ENCODE data around the gene C3. TPM values are rescaled to one million over a fixed set of nuclear protein-coding genes. Genes with fewer than 3 reads are reported as not detected.

The C3 gene
- total and polyA plus RNA-seq, 2 of the 13 experiments (the other 11 are each of a cell fraction or from before 2014, with no cell fraction given) = 1,455 to 6,272 TPM

GRCh38 chr19:6707658-6708018 is 12.8 kb downstream of the C3 start:
- Histone ChIP-seq H3K4me3 (replicated peaks in 1 of 3; ENCODE audit: insufficient read depth in 1 of 3, low read depth in 2 of 3, low read length in 3 of 3) (no peak overlapping the region), H3K36me3 (replicated peaks in 1 of 2; ENCODE audit: control insufficient read depth in 1 of 2, insufficient read depth in 2 of 2, low read length in 2 of 2) (peaks cover 29 to 89% of the 10 kb centered on the region in 2 experiments), H3K27ac (ENCODE audit: extremely low read length, insufficient read depth, low read length) (no peak overlapping the region), H3K79me2 (ENCODE audit: insufficient read depth, low read length) (no peaks in the 10 kb centered on the region), H3K9me3 (ENCODE audit: low read length) (no peaks in the 10 kb centered on the region), H3K4me2 (ENCODE audit: low read depth, low read length) (no peak overlapping the region), H4K20me1 (ENCODE audit: insufficient read depth, low read length) (peaks cover 67% of the 10 kb centered on the region), H3K4me1 (ENCODE audit: insufficient read depth, low read length) (0 out of 2 replicates have a peak, but pooled peaks cover 17% of the 10 kb centered on the region), H3K27me3 (ENCODE audit: control insufficient read depth in 1 of 2, insufficient read depth in 2 of 2, low read length in 2 of 2) (no peaks in the 10 kb centered on the region), H2AFZ (ENCODE audit: low read length) (no peak overlapping the region), H3K9ac (ENCODE audit: insufficient read depth, low read depth, low read length) (no peak overlapping the region)
- TF ChIP-seq ARID2 (CRISPR knock-in tag; IDR thresholded peaks at IDR 0.05; ENCODE audit: borderline replicate concordance) (no peak), AGO2 (optimal IDR thresholded peaks at IDR 0.05; ENCODE audit: low read depth, low read length) (peak; percentile 91), ZNF121 (CRISPR knock-in tag; IDR thresholded peaks at IDR 0.05) (no peak), TGIF2 (CRISPR knock-in tag; IDR thresholded peaks at IDR 0.05) (no peak), NCOR1 (IDR thresholded peaks at IDR 0.05; ENCODE audit: borderline replicate concordance, low read length) (no peak), RBFOX2 (IDR thresholded peaks at IDR 0.05; ENCODE audit: low read depth, low read length) (peak; percentile 81), PHF5A (CRISPR knock-in tag; IDR thresholded peaks at IDR 0.05; ENCODE audit: low read depth, unreplicated experiment) (no peak), RBM22 (optimal IDR thresholded peaks at IDR 0.05; ENCODE audit: low read length) (peak; percentile 43), U2AF1 (optimal IDR thresholded peaks at IDR 0.05; ENCODE audit: low read depth, low read length) (peak; percentile 40), TAF15 (IDR thresholded peaks at IDR 0.05; ENCODE audit: low read depth, low read length, poor library complexity, severe bottlenecking) (peak; percentile 79), NR2F1 (CRISPR knock-in tag; IDR thresholded peaks at IDR 0.05) (0 out of 4 replicates have a peak, but pooled peaks of 1 of the 2 experiments have one; percentile 13), ZNF589 (CRISPR knock-in tag; conservative IDR thresholded peaks at IDR 0.05) (no peak), ZNF274 (CRISPR knock-in tag; IDR thresholded peaks at IDR 0.05) (no peak), SP5 (CRISPR knock-in tag; IDR thresholded peaks at IDR 0.05; ENCODE audit: borderline replicate concordance, low read depth) (no peak), ZNF180 (CRISPR knock-in tag; IDR thresholded peaks at IDR 0.05; ENCODE audit: borderline replicate concordance, low read depth) (no peak), HNRNPL (IDR thresholded peaks at IDR 0.05; ENCODE audit: low read depth, low read length) (0 out of 2 replicates have a peak, but pooled peaks have one; percentile 21), RXRA (CRISPR knock-in tag; IDR thresholded peaks at IDR 0.05) (no peak; the same call in 1 of the 2 replicates), POLR2A (IDR thresholded peaks at IDR 0.05; ENCODE audit: insufficient read depth in 1 of 2, low read depth in 2 of 2, low read length in 2 of 2) (peak in 1 of 2 experiments; percentile 34; a peak in 1 of 4 replicates), FOXP1 (IDR thresholded peaks at IDR 0.05) (no peak), FOXP1 (CRISPR knock-in tag; IDR thresholded peaks at IDR 0.05) (no peak), JDP2 (CRISPR knock-in tag; IDR thresholded peaks at IDR 0.05; ENCODE audit: borderline replicate concordance) (no peak), POLR2G (IDR thresholded peaks at IDR 0.05; ENCODE audit: low read depth, low read length) (peak; percentile 51; the same call in 1 of the 2 replicates), PAF1 (CRISPR knock-in tag; IDR thresholded peaks at IDR 0.05) (0 out of 2 replicates have a peak, but pooled peaks have one; percentile 20)
- CTCF ChIA-PET (ENCODE audit: low intra/inter-chr PET ratio, low total read pairs) = no interaction called here
- POLR2A ChIA-PET = interaction anchor here (1.2 kb wide), 1 partner anchor 13 kb away, joined by 5 read pairs; the partner anchor contains the start of gene C3
- FAIRE-seq (no peak), ATAC-seq (peak; percentile 12; the same call in 2 of the 3 replicates), DNase-seq (ENCODE audit: low spot score) (no peak)
- BruUV-seq (replicated peaks) = no TSS peak
- 93% methylated on average over 9 of the region's 16 CpGs for WGBS (ENCODE audit: low lambda C conversion rate)
- intact Hi-C loops (cut with micrococcal nuclease; ENCODE audit: unreplicated experiment) (no loop called here), in situ Hi-C loops (cut with HindIII; ENCODE audit: extremely low pct_ligation_motif_present, low pct_unique_long_range_greater_than_20kb) (no loop called here)
